ENCODE data around the gene SLC25A29.

The SLC25A29 gene

GRCh38 chr14:100304825-100305323 lies 1.4 kb downstream of the SLC25A29 start:
- Histone ChIP-seq H3K27me3 (replicated peaks; ENCODE audit: control insufficient read depth, insufficient read depth, low read length) (no peaks in the 10 kb centered on the region), H3K36me3 (ENCODE audit: control insufficient read depth, insufficient read depth, low read length) (no peaks in the 10 kb centered on the region; the same call in 1 of the 2 replicates), H3K4me3 (replicated peaks; ENCODE audit: low read depth, low read length) (peak overlapping the region; percentile 73)
- no peak for DNase-seq (ENCODE audit: extremely low read depth, insufficient read length)
- TF ChIP-seq CTCF (IDR thresholded peaks at IDR 0.05; ENCODE audit: insufficient read depth, low read length, poor library complexity, severe bottlenecking) = no peak

- H3K36me3 ChIP-seq (ENCODE audit: control insufficient read depth, insufficient read depth, low read length) = no peaks in the 10 kb centered on the region; the same call in 1 of the 2 replicates
- no peak for TF ChIP-seq CTCF (IDR thresholded peaks at IDR 0.05; ENCODE audit: insufficient read depth, low read length, poor library complexity, severe bottlenecking)
- H3K27me3 ChIP-seq (replicated peaks; ENCODE audit: control insufficient read depth, insufficient read depth, low read length) = no peaks in the 10 kb centered on the region
- DNase-seq (ENCODE audit: extremely low read depth, insufficient read length) = no peak
- no peak overlapping the region for H3K4me3 ChIP-seq (replicated peaks; ENCODE audit: low read depth, low read length)
Observed at GRCh38 chr14:100303925-100304324, 2.3 kb downstream of the SLC25A29 start.

- no peaks in the 10 kb centered on the region for H3K27me3 ChIP-seq (replicated peaks; ENCODE audit: control insufficient read depth, insufficient read depth, low read length)
- DNase-seq (ENCODE audit: extremely low read depth, insufficient read length) = no peak
- TF ChIP-seq CTCF (IDR thresholded peaks at IDR 0.05; ENCODE audit: insufficient read depth, low read length, poor library complexity, severe bottlenecking) = peak; percentile 85
- no peak overlapping the region for H3K4me3 ChIP-seq (replicated peaks; ENCODE audit: low read depth, low read length)
- no peaks in the 10 kb centered on the region; the same call in 1 of the 2 replicates for H3K36me3 ChIP-seq (ENCODE audit: control insufficient read depth, insufficient read depth, low read length)
Observed at GRCh38 chr14:100303179-100303578, 3.1 kb downstream of the SLC25A29 start.

GRCh38 chr14:100302616-100303015 lies 3.6 kb downstream of the SLC25A29 start:
- H3K4me3 ChIP-seq (replicated peaks; ENCODE audit: low read depth, low read length) = no peak overlapping the region
- no peaks in the 10 kb centered on the region; the same call in 1 of the 2 replicates for H3K36me3 ChIP-seq (ENCODE audit: control insufficient read depth, insufficient read depth, low read length)
- no peak for DNase-seq (ENCODE audit: extremely low read depth, insufficient read length)
- no peaks in the 10 kb centered on the region for H3K27me3 ChIP-seq (replicated peaks; ENCODE audit: control insufficient read depth, insufficient read depth, low read length)
- TF ChIP-seq CTCF (IDR thresholded peaks at IDR 0.05; ENCODE audit: insufficient read depth, low read length, poor library complexity, severe bottlenecking) = no peak

- Histone ChIP-seq H3K36me3 (ENCODE audit: control insufficient read depth, insufficient read depth, low read length) (no peaks in the 10 kb centered on the region; the same call in 1 of the 2 replicates), H3K4me3 (replicated peaks; ENCODE audit: low read depth, low read length) (no peak overlapping the region), H3K27me3 (replicated peaks; ENCODE audit: control insufficient read depth, insufficient read depth, low read length) (no peaks in the 10 kb centered on the region)
- DNase-seq (ENCODE audit: extremely low read depth, insufficient read length) = no peak
- no peak for TF ChIP-seq CTCF (IDR thresholded peaks at IDR 0.05; ENCODE audit: insufficient read depth, low read length, poor library complexity, severe bottlenecking)
Observed at GRCh38 chr14:100299238-100299560, 7.0 kb downstream of the SLC25A29 start.

Data from GM06990 (cell line).